ENCODE results near the gene MB21D2.

MB21D2 gene

DNA sequence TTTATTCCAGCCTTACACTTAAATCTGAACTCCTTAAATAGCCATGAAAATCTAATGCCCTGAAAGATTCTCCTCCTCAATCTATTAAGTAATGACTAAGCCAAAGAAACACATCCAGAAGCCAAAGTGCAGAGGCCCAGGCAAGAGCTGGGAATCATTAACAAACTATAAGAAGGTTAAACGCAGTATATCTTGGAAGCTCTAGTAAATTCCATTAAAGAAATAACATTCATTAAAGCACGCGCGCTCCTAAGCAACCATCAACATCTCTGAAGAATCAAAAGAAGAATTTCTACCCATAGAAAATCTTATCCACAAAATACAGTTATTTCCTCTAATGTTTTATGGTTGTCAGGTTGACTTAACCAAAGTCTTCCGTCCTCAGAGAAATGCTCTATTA, 29.5 kb downstream of the MB21D2 start:
- TF ChIP-seq CTCF (IDR thresholded peaks at IDR 0.05): no peak

DNA sequence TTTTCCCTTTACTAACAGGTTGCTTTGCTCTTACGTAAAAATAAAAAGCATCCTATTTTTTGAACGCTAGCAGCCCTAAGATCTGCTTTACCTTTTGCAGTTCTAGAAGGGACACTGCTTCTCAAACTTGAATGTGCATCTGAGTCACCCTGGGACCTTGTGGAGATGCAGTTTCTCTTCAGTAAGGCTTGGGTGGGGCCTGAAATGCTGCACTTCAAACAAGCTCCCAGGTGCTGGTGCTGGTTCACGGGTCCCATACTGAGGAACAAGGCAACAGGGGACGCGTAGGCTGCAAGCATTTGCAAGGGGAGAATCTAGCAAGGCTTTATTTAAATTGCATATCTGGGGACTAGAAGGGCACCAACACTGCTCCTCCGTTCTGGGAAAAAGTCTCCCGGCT, 30.0 kb downstream of the MB21D2 start:
- TF ChIP-seq CTCF (IDR thresholded peaks at IDR 0.05): no peak

DNA sequence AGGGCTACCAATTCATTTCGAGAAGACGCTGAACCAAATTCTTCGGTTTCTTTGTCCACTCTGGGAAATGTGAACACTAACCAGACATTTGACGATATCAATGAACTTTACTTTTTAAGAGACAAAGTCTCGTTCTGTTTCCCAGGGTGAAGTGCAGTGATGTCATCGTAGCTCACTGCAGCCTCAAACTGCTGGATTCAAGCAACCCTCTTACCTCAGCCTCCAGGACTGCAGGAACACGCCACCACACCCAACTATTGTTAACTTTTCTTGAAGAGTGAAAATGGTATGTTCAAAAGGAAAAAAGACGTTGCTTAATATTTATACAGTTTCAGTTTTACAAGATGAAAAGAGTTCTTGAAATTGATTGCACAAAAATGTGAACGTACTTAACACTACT, 30.6 kb downstream of the MB21D2 start:
- TF ChIP-seq CTCF (IDR thresholded peaks at IDR 0.05): no peak

GRCh38 chr3:192884777-192885773, 32.6 kb downstream of the MB21D2 start:
- no peak for TF ChIP-seq CTCF (IDR thresholded peaks at IDR 0.05)

- TF ChIP-seq CTCF (IDR thresholded peaks at IDR 0.05): no peak
Measured at GRCh38 chr3:192883512-192883911, 34.1 kb downstream of the MB21D2 start.

GRCh38 chr3:192881159-192881786, 36.4 kb downstream of the MB21D2 start:
- TF ChIP-seq CTCF (IDR thresholded peaks at IDR 0.05): no peak

GRCh38 chr3:192880313-192880712, 37.3 kb downstream of the MB21D2 start:
- TF ChIP-seq CTCF (IDR thresholded peaks at IDR 0.05): no peak
